Calu3 (cell line): Measurements from ENCODE around the gene PRR32. TPM values are rescaled to one million over a fixed set of nuclear protein-coding genes. Genes with fewer than 3 reads are reported as not detected.

ENCODE experiments used
- BruUV-seq: library from RNA; stranded (reverse); fragments of 400-500 nt; replicated peaks from 2 replicates; lab custom pipeline; 2021; lab: Mats Ljungman, UMichigan
- CTCF ChIA-PET: fragments of 300-600 bp; sonication (Branson Sonifier 250); formaldehyde crosslinking; loops from one replicate; lab custom pipeline; 2022; ENCODE audit warnings: antibody characterized with exemption; lab: Charles Lee
- DNase-seq: peaks from one replicate; pipeline ENCODE4 v3.0.0; 2022
- H3K27ac Mint-ChIP-seq: one replicate; pipeline ENCODE4 v1.8.0; 2022; ENCODE audit warnings: mixed read lengths; ENCODE audit not compliant: unreplicated experiment
- H3K27me3 Mint-ChIP-seq: one replicate; pipeline ENCODE4 v1.8.0; 2022; ENCODE audit warnings: mixed read lengths; ENCODE audit not compliant: unreplicated experiment
- H3K36me3 Mint-ChIP-seq: one replicate; pipeline ENCODE4 v1.8.0; 2022; ENCODE audit warnings: mild to moderate bottlenecking, moderate library complexity, mixed read lengths; ENCODE audit not compliant: insufficient read depth, unreplicated experiment
- H3K4me1 Mint-ChIP-seq: one replicate; pipeline ENCODE4 v1.8.0; 2022; ENCODE audit warnings: mild to moderate bottlenecking, low read depth, mixed read lengths; ENCODE audit not compliant: unreplicated experiment
- H3K4me3 Mint-ChIP-seq: one replicate; pipeline ENCODE4 v1.8.0; 2022; ENCODE audit warnings: mild to moderate bottlenecking, low read depth, moderate library complexity, mixed read lengths; ENCODE audit not compliant: unreplicated experiment
- H3K9me3 Mint-ChIP-seq: one replicate; pipeline ENCODE4 v1.8.0; 2022; ENCODE audit warnings: low read depth, mixed read lengths; ENCODE audit not compliant: unreplicated experiment
- intact Hi-C: fragments of 100-400 bp; cut with micrococcal nuclease; formaldehyde crosslinking; loops from one replicate; pipeline ENCODE4 v1.10.0; 2022; ENCODE audit not compliant: unreplicated experiment
- total RNA-seq: library from RNA; stranded (reverse); gene quantifications from 2 replicates; pipeline ENCODE4 v1.2.3, GENCODE V29; 2022
- TF ChIP-seq, protein P1 (sequence below): fragments of 200-600 bp; IDR thresholded peaks from one replicate; pipeline ENCODE4 v1.8.0; 2022; ENCODE audit warnings: antibody characterized with exemption; ENCODE audit not compliant: unreplicated experiment

The PRR32 gene
- total RNA-seq, 1 experiment from 2014 or later: not detected

DNA sequence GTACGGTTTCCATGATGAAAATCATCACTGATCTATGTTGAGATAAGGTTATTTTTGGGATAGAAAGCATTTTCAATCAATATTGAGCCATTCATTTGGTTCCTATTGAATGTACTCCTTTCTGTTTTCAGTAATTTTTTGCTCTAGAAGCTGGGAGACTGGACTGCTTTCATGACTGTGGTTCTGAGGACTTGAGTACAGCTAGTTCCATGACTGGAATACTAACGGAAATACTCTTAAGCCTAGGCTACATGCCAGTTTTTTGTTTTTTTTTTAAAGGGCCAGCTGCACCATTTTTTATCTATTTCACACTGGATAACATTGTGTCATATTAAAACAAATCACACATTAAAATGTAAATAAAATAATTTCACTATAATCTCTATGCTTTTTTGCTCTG is 16.7 kb downstream of the PRR32 start:
- H3K36me3 Mint-ChIP-seq: no peaks in the 10 kb centered on the region
- no peak overlapping the region for H3K4me3 Mint-ChIP-seq
- intact Hi-C loops: no loop called here
- no peaks in the 10 kb centered on the region for H3K27me3 Mint-ChIP-seq
- H3K4me1 Mint-ChIP-seq: no peaks in the 10 kb centered on the region
- TF ChIP-seq, protein P1, sequence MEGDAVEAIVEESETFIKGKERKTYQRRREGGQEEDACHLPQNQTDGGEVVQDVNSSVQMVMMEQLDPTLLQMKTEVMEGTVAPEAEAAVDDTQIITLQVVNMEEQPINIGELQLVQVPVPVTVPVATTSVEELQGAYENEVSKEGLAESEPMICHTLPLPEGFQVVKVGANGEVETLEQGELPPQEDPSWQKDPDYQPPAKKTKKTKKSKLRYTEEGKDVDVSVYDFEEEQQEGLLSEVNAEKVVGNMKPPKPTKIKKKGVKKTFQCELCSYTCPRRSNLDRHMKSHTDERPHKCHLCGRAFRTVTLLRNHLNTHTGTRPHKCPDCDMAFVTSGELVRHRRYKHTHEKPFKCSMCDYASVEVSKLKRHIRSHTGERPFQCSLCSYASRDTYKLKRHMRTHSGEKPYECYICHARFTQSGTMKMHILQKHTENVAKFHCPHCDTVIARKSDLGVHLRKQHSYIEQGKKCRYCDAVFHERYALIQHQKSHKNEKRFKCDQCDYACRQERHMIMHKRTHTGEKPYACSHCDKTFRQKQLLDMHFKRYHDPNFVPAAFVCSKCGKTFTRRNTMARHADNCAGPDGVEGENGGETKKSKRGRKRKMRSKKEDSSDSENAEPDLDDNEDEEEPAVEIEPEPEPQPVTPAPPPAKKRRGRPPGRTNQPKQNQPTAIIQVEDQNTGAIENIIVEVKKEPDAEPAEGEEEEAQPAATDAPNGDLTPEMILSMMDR: no peak
- no peak overlapping the region for H3K27ac Mint-ChIP-seq
- no peak for DNase-seq
- CTCF ChIA-PET: no interaction called here
- no TSS peak for BruUV-seq
- peaks cover 9% of the 10 kb centered on the region for H3K9me3 Mint-ChIP-seq

DNA sequence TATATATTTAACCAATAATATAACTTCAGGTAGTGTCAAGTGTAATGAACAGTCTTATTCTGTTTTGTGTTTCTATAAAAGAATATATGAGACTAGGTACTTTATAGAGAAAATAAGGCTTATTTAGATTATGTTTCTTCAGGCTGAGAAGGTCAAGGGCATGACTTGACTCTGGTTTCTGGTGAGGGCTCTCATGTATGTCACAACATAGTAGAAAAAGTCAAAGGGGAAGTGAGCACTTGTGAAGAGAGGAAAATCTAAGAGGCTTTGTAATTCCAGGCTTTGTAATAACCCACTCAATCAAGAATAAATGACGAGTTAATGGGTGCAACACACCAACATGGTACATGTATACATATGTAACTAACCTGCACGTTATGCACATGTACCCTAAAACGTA is 27.6 kb downstream of the PRR32 start:
- CTCF ChIA-PET: no interaction called here
- no TSS peak for BruUV-seq
- Mint-ChIP-seq H3K9me3 (peaks cover 4% of the 10 kb centered on the region), H3K27me3 (no peaks in the 10 kb centered on the region), H3K36me3 (no peaks in the 10 kb centered on the region), H3K4me3 (no peak overlapping the region), H3K4me1 (no peaks in the 10 kb centered on the region), H3K27ac (no peak overlapping the region)
- TF ChIP-seq, protein P1: no peak
- DNase-seq: no peak
- intact Hi-C loops: no loop called here

- no peak for DNase-seq
- H3K9me3 Mint-ChIP-seq: peaks cover 14% of the 10 kb centered on the region
- H3K4me1 Mint-ChIP-seq: no peaks in the 10 kb centered on the region
- TF ChIP-seq, protein P1: no peak
- H3K36me3 Mint-ChIP-seq: no peaks in the 10 kb centered on the region
- no TSS peak for BruUV-seq
- CTCF ChIA-PET: no interaction called here
- H3K27me3 Mint-ChIP-seq: no peaks in the 10 kb centered on the region
- H3K4me3 Mint-ChIP-seq: no peak overlapping the region
- H3K27ac Mint-ChIP-seq: no peak overlapping the region
- intact Hi-C loops: no loop called here
These were observed 36.5 kb downstream of the PRR32 start for GRCh38 chrX:126855839-126856524.
